Measurements from ENCODE around the gene TMUB1.

- TF ChIP-seq, protein P1, sequence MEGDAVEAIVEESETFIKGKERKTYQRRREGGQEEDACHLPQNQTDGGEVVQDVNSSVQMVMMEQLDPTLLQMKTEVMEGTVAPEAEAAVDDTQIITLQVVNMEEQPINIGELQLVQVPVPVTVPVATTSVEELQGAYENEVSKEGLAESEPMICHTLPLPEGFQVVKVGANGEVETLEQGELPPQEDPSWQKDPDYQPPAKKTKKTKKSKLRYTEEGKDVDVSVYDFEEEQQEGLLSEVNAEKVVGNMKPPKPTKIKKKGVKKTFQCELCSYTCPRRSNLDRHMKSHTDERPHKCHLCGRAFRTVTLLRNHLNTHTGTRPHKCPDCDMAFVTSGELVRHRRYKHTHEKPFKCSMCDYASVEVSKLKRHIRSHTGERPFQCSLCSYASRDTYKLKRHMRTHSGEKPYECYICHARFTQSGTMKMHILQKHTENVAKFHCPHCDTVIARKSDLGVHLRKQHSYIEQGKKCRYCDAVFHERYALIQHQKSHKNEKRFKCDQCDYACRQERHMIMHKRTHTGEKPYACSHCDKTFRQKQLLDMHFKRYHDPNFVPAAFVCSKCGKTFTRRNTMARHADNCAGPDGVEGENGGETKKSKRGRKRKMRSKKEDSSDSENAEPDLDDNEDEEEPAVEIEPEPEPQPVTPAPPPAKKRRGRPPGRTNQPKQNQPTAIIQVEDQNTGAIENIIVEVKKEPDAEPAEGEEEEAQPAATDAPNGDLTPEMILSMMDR (IDR thresholded peaks at IDR 0.05): no peak
- TF ChIP-seq EZH2 (IDR thresholded peaks at IDR 0.05; ENCODE audit: borderline replicate concordance, insufficient read depth, low read depth, low read length, poor library complexity, severe bottlenecking): no peak
These were observed 29.5 kb downstream of the TMUB1 start for GRCh38 chr7:151053751-151054150.

Measured in B cell (primary cell).